IPS-18a (cell line): ENCODE results near the gene NPTX2.
A peak's percentile ranks its signal among the peaks of the same experiment; 100 is the strongest.

Source experiments
- H3K27ac ChIP-seq: one replicate; pipeline ENCODE4 v1.5.1; 2013; ENCODE audit warnings: low read length
- H3K27me3 ChIP-seq: one replicate; pipeline ENCODE4 v1.6.1; 2013; ENCODE audit warnings: mild to moderate bottlenecking, low read length; ENCODE audit not compliant: control insufficient read depth, insufficient read depth
- H3K36me3 ChIP-seq: one replicate; pipeline ENCODE4 v1.6.1; 2013; ENCODE audit warnings: low read depth, low read length; ENCODE audit not compliant: control insufficient read depth
- H3K4me1 ChIP-seq: one replicate; pipeline ENCODE4 v1.6.1; 2013; ENCODE audit warnings: low read depth, low read length; ENCODE audit not compliant: control insufficient read depth
- H3K4me3 ChIP-seq: one replicate; pipeline ENCODE4 v1.5.1; 2013; ENCODE audit warnings: low read length
- H3K9ac ChIP-seq: one replicate; pipeline ENCODE4 v1.6.1; 2013; ENCODE audit warnings: mild to moderate bottlenecking, low read length, moderate library complexity
- H3K9me3 ChIP-seq: one replicate; pipeline ENCODE4 v1.6.1; 2013; ENCODE audit warnings: low read depth, low read length; ENCODE audit not compliant: control insufficient read depth

The NPTX2 gene

GRCh38 chr7:98619450-98620321 is 2.6 kb downstream of the NPTX2 start:
- Histone ChIP-seq H3K27me3 (peaks cover 55% of the 10 kb centered on the region), H3K4me3 (peak overlapping the region; percentile 8)

GRCh38 chr7:98621573-98622482 is 4.7 kb downstream of the NPTX2 start:
- H3K27me3 ChIP-seq: peaks cover 34% of the 10 kb centered on the region
- H3K9me3 ChIP-seq: no peaks in the 10 kb centered on the region
- H3K4me3 ChIP-seq: no peak overlapping the region
- H3K4me1 ChIP-seq: peaks cover 12% of the 10 kb centered on the region
- no peaks in the 10 kb centered on the region for H3K36me3 ChIP-seq
- H3K27ac ChIP-seq: no peak overlapping the region
- no peak overlapping the region for H3K9ac ChIP-seq

More at GRCh38 chr7:98619450-98620321, 2.6 kb downstream of the NPTX2 start:
- Histone ChIP-seq H3K9me3 (no peaks in the 10 kb centered on the region), H3K36me3 (no peaks in the 10 kb centered on the region), H3K9ac (no peak overlapping the region), H3K4me1 (peaks cover 12% of the 10 kb centered on the region), H3K27ac (no peak overlapping the region)

- peaks cover 28% of the 10 kb centered on the region for H3K27me3 ChIP-seq
- no peaks in the 10 kb centered on the region for H3K36me3 ChIP-seq
- no peak overlapping the region for H3K27ac ChIP-seq
- no peak overlapping the region for H3K9ac ChIP-seq
- H3K4me3 ChIP-seq: no peak overlapping the region
- H3K4me1 ChIP-seq: peaks cover 12% of the 10 kb centered on the region
- no peaks in the 10 kb centered on the region for H3K9me3 ChIP-seq
Observed at GRCh38 chr7:98622926-98623325, 5.8 kb downstream of the NPTX2 start.

GRCh38 chr7:98624846-98625420 is 7.8 kb downstream of the NPTX2 start:
- peaks cover 15% of the 10 kb centered on the region for H3K4me1 ChIP-seq
- H3K9me3 ChIP-seq: no peaks in the 10 kb centered on the region
- no peak overlapping the region for H3K9ac ChIP-seq
- H3K36me3 ChIP-seq: no peaks in the 10 kb centered on the region
- peaks cover 8% of the 10 kb centered on the region for H3K27me3 ChIP-seq
- H3K27ac ChIP-seq: no peak overlapping the region
- H3K4me3 ChIP-seq: no peak overlapping the region

- Histone ChIP-seq H3K4me1 (peaks cover 20% of the 10 kb centered on the region), H3K27me3 (no peaks in the 10 kb centered on the region), H3K9ac (no peak overlapping the region), H3K9me3 (no peaks in the 10 kb centered on the region), H3K36me3 (no peaks in the 10 kb centered on the region), H3K27ac (no peak overlapping the region), H3K4me3 (no peak overlapping the region)
Observed at GRCh38 chr7:98626460-98627412, 9.7 kb downstream of the NPTX2 start.

GRCh38 chr7:98627413-98627790 is 10.3 kb downstream of the NPTX2 start:
- H3K27me3 ChIP-seq: no peaks in the 10 kb centered on the region
- H3K27ac ChIP-seq: no peak overlapping the region
- no peak overlapping the region for H3K9ac ChIP-seq
- peaks cover 20% of the 10 kb centered on the region for H3K4me1 ChIP-seq
- H3K9me3 ChIP-seq: no peaks in the 10 kb centered on the region
- H3K36me3 ChIP-seq: no peaks in the 10 kb centered on the region
- no peak overlapping the region for H3K4me3 ChIP-seq

- Histone ChIP-seq H3K4me3 (no peak overlapping the region), H3K27me3 (no peaks in the 10 kb centered on the region), H3K27ac (no peak overlapping the region), H3K9ac (no peak overlapping the region), H3K9me3 (no peaks in the 10 kb centered on the region), H3K36me3 (no peaks in the 10 kb centered on the region), H3K4me1 (peaks cover 20% of the 10 kb centered on the region)
Observed at GRCh38 chr7:98628418-98628817, 11.3 kb downstream of the NPTX2 start.

- Histone ChIP-seq H3K4me3 (no peak overlapping the region), H3K27ac (no peak overlapping the region), H3K27me3 (no peaks in the 10 kb centered on the region), H3K4me1 (peaks cover 20% of the 10 kb centered on the region), H3K9ac (no peak overlapping the region), H3K9me3 (no peaks in the 10 kb centered on the region), H3K36me3 (no peaks in the 10 kb centered on the region)
Observed at GRCh38 chr7:98629001-98629431, 11.9 kb downstream of the NPTX2 start.

GRCh38 chr7:98630149-98630548 is 13.1 kb downstream of the NPTX2 start:
- no peak overlapping the region for H3K4me3 ChIP-seq
- H3K4me1 ChIP-seq: peaks cover 20% of the 10 kb centered on the region
- H3K36me3 ChIP-seq: no peaks in the 10 kb centered on the region
- H3K9me3 ChIP-seq: no peaks in the 10 kb centered on the region
- H3K27me3 ChIP-seq: no peaks in the 10 kb centered on the region
- no peak overlapping the region for H3K9ac ChIP-seq
- no peak overlapping the region for H3K27ac ChIP-seq

- H3K9ac ChIP-seq: no peak overlapping the region
- H3K9me3 ChIP-seq: no peaks in the 10 kb centered on the region
- H3K4me3 ChIP-seq: no peak overlapping the region
- no peaks in the 10 kb centered on the region for H3K36me3 ChIP-seq
- H3K27ac ChIP-seq: no peak overlapping the region
- no peaks in the 10 kb centered on the region for H3K27me3 ChIP-seq
- H3K4me1 ChIP-seq: peaks cover 20% of the 10 kb centered on the region
Observed at GRCh38 chr7:98630770-98631169, 13.7 kb downstream of the NPTX2 start.
